ENCODE results near the gene MAGI2.

DNA sequence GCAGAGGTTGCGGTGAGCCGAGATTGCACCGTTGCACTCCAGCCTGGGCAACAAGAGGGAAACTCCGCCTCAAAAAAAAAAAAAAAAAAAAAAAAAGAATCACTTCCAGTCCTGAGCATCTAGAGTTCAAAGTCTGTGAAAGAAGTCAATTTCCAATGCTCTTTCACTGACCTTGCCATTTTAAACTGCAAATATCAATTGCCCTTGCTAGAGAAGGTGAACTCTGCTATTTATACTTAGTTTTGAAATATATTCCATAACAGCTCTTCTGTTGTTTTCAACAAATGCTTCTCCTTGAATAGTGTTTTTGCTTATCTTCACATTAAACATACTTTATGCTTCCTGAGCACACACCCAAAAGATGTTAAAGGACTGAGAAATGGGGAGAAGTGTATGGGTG, 1323.6 kb downstream of the MAGI2 start:
- TF ChIP-seq, protein P1, sequence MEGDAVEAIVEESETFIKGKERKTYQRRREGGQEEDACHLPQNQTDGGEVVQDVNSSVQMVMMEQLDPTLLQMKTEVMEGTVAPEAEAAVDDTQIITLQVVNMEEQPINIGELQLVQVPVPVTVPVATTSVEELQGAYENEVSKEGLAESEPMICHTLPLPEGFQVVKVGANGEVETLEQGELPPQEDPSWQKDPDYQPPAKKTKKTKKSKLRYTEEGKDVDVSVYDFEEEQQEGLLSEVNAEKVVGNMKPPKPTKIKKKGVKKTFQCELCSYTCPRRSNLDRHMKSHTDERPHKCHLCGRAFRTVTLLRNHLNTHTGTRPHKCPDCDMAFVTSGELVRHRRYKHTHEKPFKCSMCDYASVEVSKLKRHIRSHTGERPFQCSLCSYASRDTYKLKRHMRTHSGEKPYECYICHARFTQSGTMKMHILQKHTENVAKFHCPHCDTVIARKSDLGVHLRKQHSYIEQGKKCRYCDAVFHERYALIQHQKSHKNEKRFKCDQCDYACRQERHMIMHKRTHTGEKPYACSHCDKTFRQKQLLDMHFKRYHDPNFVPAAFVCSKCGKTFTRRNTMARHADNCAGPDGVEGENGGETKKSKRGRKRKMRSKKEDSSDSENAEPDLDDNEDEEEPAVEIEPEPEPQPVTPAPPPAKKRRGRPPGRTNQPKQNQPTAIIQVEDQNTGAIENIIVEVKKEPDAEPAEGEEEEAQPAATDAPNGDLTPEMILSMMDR (conservative IDR thresholded peaks at IDR 0.05; ENCODE audit: low read length): no peak
- no peak for TF ChIP-seq EZH2phosphoT487 (IDR thresholded peaks at IDR 0.05; ENCODE audit: borderline replicate concordance, low read depth, low read length)
